NB4 (cell line): ENCODE measurements around the gene C22orf39.

ENCODE experiments used
- DNase-seq: peaks from one replicate; pipeline ENCODE4 v3.0.0; 2010; ENCODE audit warnings: low read depth
- H3K4me3 ChIP-seq: one replicate; pipeline ENCODE4 v1.5.1; 2011; ENCODE audit warnings: mild to moderate bottlenecking, low read depth, low read length, moderate library complexity
- CTCF ChIP-seq: IDR thresholded peaks from one replicate; pipeline ENCODE4 v1.5.1; 2012; ENCODE audit warnings: low read depth, low read length
- MAX ChIP-seq: IDR thresholded peaks from 2 replicates; pipeline ENCODE4 v1.6.1; 2011; ENCODE audit warnings: low read depth, low read length
- MYC ChIP-seq: IDR thresholded peaks from 2 replicates; pipeline ENCODE4 v1.6.1; 2011; ENCODE audit warnings: low read depth, low read length
- POLR2A ChIP-seq: IDR thresholded peaks from 2 replicates; pipeline ENCODE4 v1.6.1; 2011; ENCODE audit warnings: mild to moderate bottlenecking; ENCODE audit not compliant: insufficient read length; ENCODE audit errors: extremely low read depth

The C22orf39 gene

GRCh38 chr22:19420321-19420720, 27.2 kb downstream of the C22orf39 start:
- no peak for DNase-seq
- no peak overlapping the region for H3K4me3 ChIP-seq
- TF ChIP-seq CTCF (no peak), MYC (no peak), POLR2A (no peak), MAX (no peak)

- TF ChIP-seq MYC (no peak), CTCF (no peak), MAX (no peak), POLR2A (no peak)
- peak; percentile 51 for DNase-seq
- H3K4me3 ChIP-seq = no peak overlapping the region
Measured at GRCh38 chr22:19419464-19420178, 27.9 kb downstream of the C22orf39 start.

- peak; percentile 84 for DNase-seq
- TF ChIP-seq MAX = peak; percentile 43
- no peak for TF ChIP-seq POLR2A
- no peak overlapping the region for H3K4me3 ChIP-seq
Measured at GRCh38 chr22:19419086-19419463, 28.4 kb downstream of the C22orf39 start.

GRCh38 chr22:19412923-19413322, 34.6 kb downstream of the C22orf39 start:
- no peak overlapping the region for H3K4me3 ChIP-seq
- TF ChIP-seq MYC (no peak), POLR2A (no peak), MAX (no peak), CTCF (no peak)
- no peak for DNase-seq

GRCh38 chr22:19412478-19412877, 35.0 kb downstream of the C22orf39 start:
- TF ChIP-seq CTCF (no peak), MYC (no peak), POLR2A (no peak), MAX (no peak)
- DNase-seq = no peak
- H3K4me3 ChIP-seq = no peak overlapping the region

- H3K4me3 ChIP-seq = no peak overlapping the region
- DNase-seq = no peak
Measured at GRCh38 chr22:19411690-19412045, 35.8 kb downstream of the C22orf39 start.

More at GRCh38 chr22:19411690-19412045, 35.8 kb downstream of the C22orf39 start:
- TF ChIP-seq POLR2A (no peak), CTCF (no peak), MAX (no peak), MYC (no peak)
